Right atrium auricular region (tissue), 2 donors: ENCODE data around the gene P2RY6. TPM values are rescaled to one million over a fixed set of nuclear protein-coding genes. Genes with fewer than 3 reads are reported as not detected.

Source experiments
- DNase-seq: peaks from one replicate; pipeline ENCODE4 v3.0.0-alpha.2; 2019; ENCODE audit warnings: low spot score
- H3K27ac ChIP-seq, 2 donors: fragments of 200-600 bp; sonication (generic); 1 replicate in 1 of 2; 2 replicates in 1 of 2; pipeline ENCODE4 v1.5.1; 2016 to 2019
- H3K27me3 ChIP-seq, 2 donors: fragments of 200-600 bp; sonication (generic); one replicate each; pipeline versions ENCODE4 v1.5.1 to v1.6.0; 2017 to 2019
- H3K36me3 ChIP-seq: fragments of 200-600 bp; sonication (generic); one replicate; pipeline ENCODE4 v1.5.1; 2016
- H3K4me1 ChIP-seq, 2 donors: fragments of 200-600 bp; sonication (generic); one replicate each; pipeline versions ENCODE4 v1.5.1 to v1.6.0; 2017 to 2019
- H3K4me3 ChIP-seq, 2 donors: fragments of 200-600 bp; sonication (generic); 1 replicate in 1 of 2; 2 replicates in 1 of 2; pipeline ENCODE4 v1.5.1; 2017 to 2019; ENCODE audit warnings: mild to moderate bottlenecking in 1 of 2, moderate library complexity in 1 of 2
- H3K9me3 ChIP-seq, 2 donors: fragments of 200-600 bp; sonication (generic); one replicate each; pipeline ENCODE4 v1.5.1; 2019
- total RNA-seq, 2 donors: library from RNA; depleted of rRNA; stranded (reverse); fragments of >200 nt; gene quantifications; one replicate each; pipeline ENCODE4 v1.1.0, GENCODE V29; 2016
- TF ChIP-seq, protein P1 (sequence below), 2 donors: fragments of 200-600 bp; sonication (generic); IDR thresholded peaks; one replicate each; pipeline ENCODE4 v1.5.1; 2019; ENCODE audit warnings: antibody characterized with exemption in 2 of 2

The P2RY6 gene
- total RNA-seq, 2 donors from 2014 or later = 0.19 to 1.9 TPM

DNA sequence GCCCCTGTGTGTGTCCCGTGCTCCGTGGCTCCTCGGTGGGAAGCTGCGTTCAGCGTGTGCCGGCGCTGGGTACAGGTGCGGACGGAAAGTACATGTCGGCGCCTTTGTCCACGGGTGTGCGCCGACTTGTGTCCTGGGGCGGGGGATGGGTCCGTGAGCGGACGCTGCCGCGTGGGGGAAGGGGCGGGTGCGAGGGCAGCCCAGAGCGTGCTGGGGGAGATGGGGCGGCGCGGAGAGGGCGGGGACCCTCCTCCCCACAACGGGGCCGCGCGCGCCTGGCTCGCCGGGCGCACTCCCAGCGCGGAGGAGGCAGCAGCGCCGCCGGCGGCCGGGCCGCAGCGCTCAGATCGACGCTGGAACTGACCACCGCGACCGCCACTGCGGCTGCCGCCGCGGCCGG, 70.5 kb downstream of the P2RY6 start:
- TF ChIP-seq, protein P1, sequence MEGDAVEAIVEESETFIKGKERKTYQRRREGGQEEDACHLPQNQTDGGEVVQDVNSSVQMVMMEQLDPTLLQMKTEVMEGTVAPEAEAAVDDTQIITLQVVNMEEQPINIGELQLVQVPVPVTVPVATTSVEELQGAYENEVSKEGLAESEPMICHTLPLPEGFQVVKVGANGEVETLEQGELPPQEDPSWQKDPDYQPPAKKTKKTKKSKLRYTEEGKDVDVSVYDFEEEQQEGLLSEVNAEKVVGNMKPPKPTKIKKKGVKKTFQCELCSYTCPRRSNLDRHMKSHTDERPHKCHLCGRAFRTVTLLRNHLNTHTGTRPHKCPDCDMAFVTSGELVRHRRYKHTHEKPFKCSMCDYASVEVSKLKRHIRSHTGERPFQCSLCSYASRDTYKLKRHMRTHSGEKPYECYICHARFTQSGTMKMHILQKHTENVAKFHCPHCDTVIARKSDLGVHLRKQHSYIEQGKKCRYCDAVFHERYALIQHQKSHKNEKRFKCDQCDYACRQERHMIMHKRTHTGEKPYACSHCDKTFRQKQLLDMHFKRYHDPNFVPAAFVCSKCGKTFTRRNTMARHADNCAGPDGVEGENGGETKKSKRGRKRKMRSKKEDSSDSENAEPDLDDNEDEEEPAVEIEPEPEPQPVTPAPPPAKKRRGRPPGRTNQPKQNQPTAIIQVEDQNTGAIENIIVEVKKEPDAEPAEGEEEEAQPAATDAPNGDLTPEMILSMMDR (IDR thresholded peaks at IDR 0.05) = peak in 1 of 2 donors; percentile 26
- H3K4me3 ChIP-seq = peak overlapping the region; percentile 16 to 45
- H3K27me3 ChIP-seq = no peaks in the 10 kb centered on the region
- no peak for DNase-seq
- H3K36me3 ChIP-seq = peaks cover 6% of the 10 kb centered on the region
- H3K4me1 ChIP-seq = peaks cover 0 to 55% of the 10 kb centered on the region in 2 donors
- H3K9me3 ChIP-seq = no peaks in the 10 kb centered on the region
- peak overlapping the region in 1 of 2 donors; percentile 24 for H3K27ac ChIP-seq

- Histone ChIP-seq H3K27me3 (no peaks in the 10 kb centered on the region), H3K27ac (peak overlapping the region in 1 of 2 donors; percentile 24), H3K4me3 (peak overlapping the region in 1 of 2 donors; percentile 45), H3K9me3 (no peaks in the 10 kb centered on the region), H3K36me3 (peaks cover 13% of the 10 kb centered on the region), H3K4me1 (peaks cover 0 to 55% of the 10 kb centered on the region in 2 donors)
- no peak for DNase-seq
- TF ChIP-seq, protein P1 (IDR thresholded peaks at IDR 0.05) = no peak
Measured at GRCh38 chr11:73343076-73343873, 71.1 kb downstream of the P2RY6 start.

GRCh38 chr11:73344191-73344607, 72.1 kb downstream of the P2RY6 start:
- no peak for DNase-seq
- TF ChIP-seq, protein P1 (IDR thresholded peaks at IDR 0.05) = no peak
- Histone ChIP-seq H3K27ac (peak overlapping the region; percentile 20 to 56), H3K9me3 (no peaks in the 10 kb centered on the region), H3K27me3 (no peaks in the 10 kb centered on the region), H3K4me3 (no peak overlapping the region), H3K4me1 (peaks cover 0 to 56% of the 10 kb centered on the region in 2 donors), H3K36me3 (peaks cover 15% of the 10 kb centered on the region)

DNA sequence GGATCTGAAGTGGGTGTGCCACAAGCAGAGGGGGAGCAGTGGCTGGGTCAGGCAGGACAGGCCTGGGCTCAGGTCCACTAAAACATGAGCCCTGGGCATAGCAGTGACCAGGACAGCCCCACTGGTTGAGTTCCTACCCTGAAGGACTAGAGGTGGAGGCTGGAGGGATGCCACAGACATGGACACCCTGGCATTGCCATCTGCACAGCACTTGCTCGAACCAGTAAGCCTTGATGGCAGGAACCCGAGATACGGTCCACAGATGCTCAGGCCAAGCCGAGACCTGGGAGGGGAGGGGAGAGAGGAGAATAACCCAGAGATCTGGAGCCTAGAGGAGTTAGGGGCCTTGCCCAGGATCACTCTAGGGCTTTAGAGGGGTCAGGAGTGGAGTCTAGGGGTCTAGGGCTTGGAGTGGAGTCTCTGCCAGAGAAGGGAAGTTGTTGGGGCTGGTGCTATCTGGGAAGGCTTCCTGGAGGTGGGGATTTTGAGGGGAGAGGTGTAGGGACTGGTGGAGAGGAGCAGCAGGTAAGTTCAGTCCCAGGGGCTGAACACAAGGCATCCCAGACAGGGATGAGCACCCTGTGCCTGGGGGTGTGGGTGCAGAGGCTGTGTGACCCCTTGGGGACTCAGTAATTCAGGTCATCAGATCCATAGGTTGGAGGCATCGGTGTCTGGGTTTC, 73.5 kb downstream of the P2RY6 start:
- no peaks in the 10 kb centered on the region for H3K9me3 ChIP-seq
- H3K4me3 ChIP-seq = no peak overlapping the region
- H3K4me1 ChIP-seq = peaks cover 0 to 57% of the 10 kb centered on the region in 2 donors
- peaks cover 15% of the 10 kb centered on the region for H3K36me3 ChIP-seq
- H3K27me3 ChIP-seq = no peaks in the 10 kb centered on the region
- DNase-seq = no peak
- TF ChIP-seq, protein P1 (IDR thresholded peaks at IDR 0.05) = no peak
- H3K27ac ChIP-seq = peak overlapping the region in 1 of 2 donors; percentile 56

- no peaks in the 10 kb centered on the region for H3K27me3 ChIP-seq
- peaks cover 0 to 53% of the 10 kb centered on the region in 2 donors for H3K4me1 ChIP-seq
- TF ChIP-seq, protein P1 (IDR thresholded peaks at IDR 0.05) = no peak
- no peak overlapping the region for H3K4me3 ChIP-seq
- no peak for DNase-seq
- peaks cover 15% of the 10 kb centered on the region for H3K36me3 ChIP-seq
- H3K9me3 ChIP-seq = no peaks in the 10 kb centered on the region
- no peak overlapping the region for H3K27ac ChIP-seq
Measured at GRCh38 chr11:73346186-73346935, 74.2 kb downstream of the P2RY6 start.
